B cell (primary cell): ENCODE results near the gene KRI1. TPM values are rescaled to one million over a fixed set of nuclear protein-coding genes. Genes with fewer than 3 reads are reported as not detected.

Experiments
- ATAC-seq: fragments of 200-7000 bp; cut with Tn5 transposase; one replicate; pipeline ENCODE4 v1.10.0; 2021; ENCODE audit warnings: low read depth, mild to moderate bottlenecking, moderate number of reproducible peaks, moderate library complexity
- CTCF ChIA-PET: fragments of 350-600 bp; sonication (Branson Sonifier 250); formaldehyde crosslinking; loops from one replicate; lab custom pipeline; 2021; ENCODE audit warnings: antibody characterized with exemption, inconsistent platforms; lab: Charles Lee
- POLR2A ChIA-PET: fragments of 350-600 bp; sonication (Branson Sonifier 250); formaldehyde crosslinking; loops from one replicate; lab custom pipeline; 2021; ENCODE audit warnings: antibody characterized with exemption; lab: Charles Lee
- DNase-seq: peaks from one replicate; pipeline ENCODE4 v3.0.0; 2013
- H2AFZ ChIP-seq: 2 replicates; pipeline ENCODE4 v1.6.1; 2012; ENCODE audit warnings: mild to moderate bottlenecking, low read depth, low read length; ENCODE audit not compliant: insufficient read depth, poor library complexity, severe bottlenecking
- H3K27ac ChIP-seq, 2 donors: 1 replicate in 1 of 2; 2 replicates in 1 of 2; pipeline ENCODE4 v1.5.1; 2012 to 2013; ENCODE audit warnings: low read length in 2 of 2, mild to moderate bottlenecking in 2 of 2, moderate library complexity in 1 of 2
- H3K27me3 ChIP-seq, 4 experiments: fragments of 200-600 bp in 1 of 4; sonication (generic) in 1 of 4; replicated peaks in 1 of 4; 1 replicate in 2 of 4; 2 replicates in 2 of 4; pipeline versions ENCODE4 v1.6.1 to v1.7.0; 2013 to 2016; ENCODE audit warnings: low read length in 3 of 4, mild to moderate bottlenecking in 2 of 4, mixed read lengths in 1 of 4, moderate library complexity in 1 of 4; ENCODE audit not compliant: insufficient read depth in 4 of 4, control insufficient read depth in 3 of 4; ENCODE audit errors: control extremely low read depth in 1 of 4
- H3K36me3 ChIP-seq, 2 experiments: replicated peaks in 1 of 2; 1 replicate in 1 of 2; 2 replicates in 1 of 2; pipeline versions ENCODE4 v1.6.1 to v1.7.1; 2013; ENCODE audit warnings: low read length in 1 of 2; ENCODE audit not compliant: insufficient read depth in 2 of 2, control insufficient read depth in 1 of 2; ENCODE audit errors: control extremely low read depth in 1 of 2, extremely low read depth in 1 of 2
- H3K4me1 ChIP-seq, 2 donors: fragments of 200-600 bp in 1 of 2; sonication (generic) in 1 of 2; 1 replicate in 1 of 2; 2 replicates in 1 of 2; pipeline versions ENCODE4 v1.5.1 to v1.6.1; 2013 to 2017; ENCODE audit warnings: low read length in 2 of 2; ENCODE audit not compliant: control insufficient read depth in 2 of 2, insufficient read depth in 2 of 2
- H3K4me2 ChIP-seq: replicated peaks from 2 replicates; pipeline ENCODE3; 2012; ENCODE audit warnings: mild to moderate bottlenecking, low read depth, low read length; ENCODE audit not compliant: poor library complexity, severe bottlenecking
- H3K4me3 ChIP-seq, 5 experiments: fragments of 200-600 bp in 1 of 5; sonication (generic) in 1 of 5; 1 replicate in 3 of 5; 2 replicates in 2 of 5; pipeline versions ENCODE4 v1.5.1 to v1.7.0; 2011 to 2016; ENCODE audit warnings: low read length in 4 of 5, mild to moderate bottlenecking in 4 of 5, low read depth in 2 of 5, control low read depth in 1 of 5, moderate library complexity in 1 of 5; ENCODE audit not compliant: insufficient read depth in 1 of 5; ENCODE audit errors: control extremely low read depth in 1 of 5, extremely low read depth in 1 of 5
- H3K79me2 ChIP-seq: fragments of 200-600 bp; sonication (generic); one replicate; pipeline ENCODE4 v1.6.0; 2016; ENCODE audit warnings: low read length; ENCODE audit not compliant: control insufficient read depth, insufficient read depth
- H3K9ac ChIP-seq: fragments of 200-600 bp; sonication (generic); 2 replicates; pipeline ENCODE4 v1.6.1; 2017; ENCODE audit warnings: mild to moderate bottlenecking, low read length, moderate library complexity
- H3K9me3 ChIP-seq, 3 donors: one replicate each; pipeline versions ENCODE4 v1.6.1 to v1.7.1; 2013; ENCODE audit warnings: low read length in 2 of 3; ENCODE audit not compliant: control insufficient read depth in 2 of 3, insufficient read depth in 1 of 3; ENCODE audit errors: control extremely low read depth in 1 of 3
- H4K20me1 ChIP-seq: 2 replicates; pipeline ENCODE4 v1.6.0; 2012; ENCODE audit warnings: mild to moderate bottlenecking, low read length; ENCODE audit not compliant: insufficient read depth, control insufficient read depth, poor library complexity, severe bottlenecking
- H3K27ac Mint-ChIP-seq: one replicate; pipeline ENCODE4 v1.8.0; 2021; ENCODE audit warnings: mixed read lengths
- H3K27me3 Mint-ChIP-seq: one replicate; pipeline ENCODE4 v1.8.0; 2021; ENCODE audit warnings: mixed read lengths
- H3K4me1 Mint-ChIP-seq: one replicate; pipeline ENCODE4 v1.8.0; 2021; ENCODE audit warnings: mixed read lengths
- H3K4me3 Mint-ChIP-seq: one replicate; pipeline ENCODE4 v1.8.0; 2021; ENCODE audit warnings: mixed read lengths
- H3K9me3 Mint-ChIP-seq: one replicate; pipeline ENCODE4 v1.8.0; 2022; ENCODE audit warnings: mixed read lengths; ENCODE audit not compliant: insufficient read depth
- EZH2 ChIP-seq: IDR thresholded peaks from 2 replicates; pipeline ENCODE4 v1.6.1; 2012; ENCODE audit warnings: borderline replicate concordance, low read depth, mild to moderate bottlenecking, moderate library complexity, low read length; ENCODE audit not compliant: insufficient read depth, poor library complexity, severe bottlenecking
- WGBS: methylation state at CpG from one replicate; pipeline ENCODE4 v1.1.5; 2013; ENCODE audit warnings: missing lambda C conversion rate; ENCODE audit not compliant: insufficient coverage; 5-methylcytosine and 5-hydroxymethylcytosine counted together
- intact Hi-C: fragments of 100-400 bp; cut with micrococcal nuclease; formaldehyde crosslinking; loops from one replicate; pipeline ENCODE4 v1.10.0; 2022
- polyA plus RNA-seq: library from polyadenylated mRNA; depleted of rRNA; stranded (reverse); fragments of >200 nt; gene quantifications from 2 replicates; pipeline ENCODE4 v1.2.3, GENCODE V29; 2012
- total RNA-seq, 2 donors: library from RNA; stranded (reverse); fragments of 120-200 nt in 1 of 2; gene quantifications; 1 replicate in 1 of 2; 2 replicates in 1 of 2; pipeline versions ENCODE4 v1.2.3 to v1.2.4, GENCODE V29; 2013 to 2022
- TF ChIP-seq, protein P1 (sequence below): fragments of 200-600 bp; IDR thresholded peaks from one replicate; pipeline ENCODE4 v1.8.0; 2022; ENCODE audit warnings: antibody characterized with exemption, mild to moderate bottlenecking

The KRI1 gene
- total and polyA plus RNA-seq, 2 donors (not counting 1 experiment from before 2014, with no cell fraction given), result 46.7 to 62.8 TPM

DNA sequence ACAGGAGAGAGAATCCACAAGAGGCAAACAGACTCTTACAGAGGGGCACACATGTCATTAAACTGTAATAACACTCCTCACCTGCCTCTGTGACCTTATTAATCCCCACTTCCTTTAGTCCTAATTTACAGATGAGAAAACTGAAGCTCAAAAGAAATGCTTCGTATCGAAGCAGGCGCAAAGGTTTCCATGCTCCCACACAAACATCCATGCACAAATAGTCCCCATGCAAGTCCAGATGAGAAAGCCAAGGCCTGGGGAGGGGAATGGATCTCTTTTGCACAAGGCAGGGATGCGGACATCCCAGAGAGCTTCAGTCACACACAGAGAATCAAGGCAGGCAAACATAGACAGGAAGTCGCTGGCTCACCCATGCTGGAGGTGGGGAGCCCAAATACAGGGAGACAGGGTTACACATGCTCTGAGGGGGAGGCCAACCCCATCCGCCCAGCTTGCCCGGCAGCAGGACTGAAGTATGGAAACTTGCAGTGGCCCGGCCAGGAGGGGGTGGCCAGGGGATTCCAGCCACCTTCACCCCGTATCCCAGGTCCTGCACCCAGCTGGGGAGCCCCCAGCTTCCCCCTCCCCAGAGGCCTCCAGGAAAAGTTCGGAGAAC, 49.0 kb downstream of the KRI1 start:
- H3K4me2 ChIP-seq, result peak overlapping the region; percentile 55
- H4K20me1 ChIP-seq, result no peaks in the 10 kb centered on the region
- peaks cover 0 to 13% (median 0%) of the 10 kb centered on the region in 3 donors for H3K9me3 ChIP-seq
- H3K9me3 Mint-ChIP-seq, result no peaks in the 10 kb centered on the region
- no peaks in the 10 kb centered on the region for H3K36me3 ChIP-seq
- H3K27ac ChIP-seq, result no peak overlapping the region
- DNase-seq (no peak), ATAC-seq (no peak)
- no peak overlapping the region for H3K9ac ChIP-seq
- peak overlapping the region; percentile 47 for H3K4me3 Mint-ChIP-seq
- intact Hi-C loops, result no loop called here
- ChIA-PET POLR2A (interaction anchor here (0.7 kb wide), 1 partner anchor 127 kb away, joined by 14 read pairs; no protein-coding TSS in a partner anchor), CTCF (interaction anchor here (0.7 to 1.5 kb wide), 3 partner anchors 8 to 17 kb away, joined by 3 to 5 read pairs (median 4); no protein-coding TSS in a partner anchor)
- H3K79me2 ChIP-seq, result no peaks in the 10 kb centered on the region
- H3K27me3 ChIP-seq, result peaks cover 2 to 87% (median 45%) of the 10 kb centered on the region in 4 experiments
- H3K4me3 ChIP-seq, result peak overlapping the region in 1 of 5 experiments; percentile 14
- H3K4me1 Mint-ChIP-seq, result peaks cover 36% of the 10 kb centered on the region
- WGBS, result 53% methylated on average over 7 of the region's 10 CpGs
- TF ChIP-seq, protein P1, sequence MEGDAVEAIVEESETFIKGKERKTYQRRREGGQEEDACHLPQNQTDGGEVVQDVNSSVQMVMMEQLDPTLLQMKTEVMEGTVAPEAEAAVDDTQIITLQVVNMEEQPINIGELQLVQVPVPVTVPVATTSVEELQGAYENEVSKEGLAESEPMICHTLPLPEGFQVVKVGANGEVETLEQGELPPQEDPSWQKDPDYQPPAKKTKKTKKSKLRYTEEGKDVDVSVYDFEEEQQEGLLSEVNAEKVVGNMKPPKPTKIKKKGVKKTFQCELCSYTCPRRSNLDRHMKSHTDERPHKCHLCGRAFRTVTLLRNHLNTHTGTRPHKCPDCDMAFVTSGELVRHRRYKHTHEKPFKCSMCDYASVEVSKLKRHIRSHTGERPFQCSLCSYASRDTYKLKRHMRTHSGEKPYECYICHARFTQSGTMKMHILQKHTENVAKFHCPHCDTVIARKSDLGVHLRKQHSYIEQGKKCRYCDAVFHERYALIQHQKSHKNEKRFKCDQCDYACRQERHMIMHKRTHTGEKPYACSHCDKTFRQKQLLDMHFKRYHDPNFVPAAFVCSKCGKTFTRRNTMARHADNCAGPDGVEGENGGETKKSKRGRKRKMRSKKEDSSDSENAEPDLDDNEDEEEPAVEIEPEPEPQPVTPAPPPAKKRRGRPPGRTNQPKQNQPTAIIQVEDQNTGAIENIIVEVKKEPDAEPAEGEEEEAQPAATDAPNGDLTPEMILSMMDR, result no peak
- TF ChIP-seq EZH2, result no peak
- H2AFZ ChIP-seq, result no peak overlapping the region
- peak overlapping the region; percentile 5 for H3K27ac Mint-ChIP-seq
- H3K4me1 ChIP-seq, result peaks cover 34 to 39% of the 10 kb centered on the region in 2 donors
- peaks cover 53% of the 10 kb centered on the region for H3K27me3 Mint-ChIP-seq

DNA sequence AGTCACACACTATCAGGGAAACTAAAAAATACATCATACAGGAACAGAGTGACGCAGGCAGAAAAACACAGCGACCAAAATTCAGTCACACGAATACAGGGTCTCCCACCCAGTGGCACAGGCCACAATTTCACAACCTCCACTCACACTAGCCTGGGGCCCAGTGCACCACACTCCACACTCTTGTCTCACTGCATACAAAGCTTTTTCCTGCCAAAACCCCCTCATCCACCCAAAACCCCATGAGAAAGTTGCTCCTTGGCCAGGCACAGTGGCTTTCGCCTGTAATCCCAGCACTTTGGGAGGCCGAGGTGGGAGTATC, 49.8 kb downstream of the KRI1 start:
- Histone ChIP-seq H3K27me3 (peaks cover 2 to 86% (median 45%) of the 10 kb centered on the region in 4 experiments), H3K4me2 (no peak overlapping the region), H3K36me3 (no peaks in the 10 kb centered on the region), H3K79me2 (no peaks in the 10 kb centered on the region), H3K4me3 (no peak overlapping the region), H3K4me1 (peaks cover 34 to 39% of the 10 kb centered on the region in 2 donors), H3K9me3 (peaks cover 0 to 13% (median 0%) of the 10 kb centered on the region in 3 donors), H4K20me1 (no peaks in the 10 kb centered on the region), H2AFZ (no peak overlapping the region), H3K27ac (no peak overlapping the region), H3K9ac (no peak overlapping the region)
- DNase-seq (no peak), ATAC-seq (no peak)
- H3K9me3 Mint-ChIP-seq, result no peaks in the 10 kb centered on the region
- 78% methylated on average over 3 of the region's 5 CpGs for WGBS
- H3K4me1 Mint-ChIP-seq, result peaks cover 36% of the 10 kb centered on the region
- POLR2A ChIA-PET, result no interaction called here
- no peak overlapping the region for H3K27ac Mint-ChIP-seq
- CTCF ChIA-PET, result interaction anchor here (1.4 kb wide), 1 partner anchor 10 kb away, joined by 4 read pairs; no protein-coding TSS in a partner anchor
- H3K27me3 Mint-ChIP-seq, result peaks cover 53% of the 10 kb centered on the region
- intact Hi-C loops, result no loop called here
- TF ChIP-seq EZH2, result no peak
- TF ChIP-seq, protein P1, result no peak
- no peak overlapping the region for H3K4me3 Mint-ChIP-seq
